Peyer's patch (tissue), 4 donors: ENCODE results near the gene YTHDF1.

Experiments
- POLR2A ChIP-seq, 2 donors: fragments of 450-650 bp; IDR thresholded peaks; one replicate each; pipeline ENCODE4 v1.5.1; 2017; ENCODE audit warnings: antibody characterized with exemption in 2 of 2, mild to moderate bottlenecking in 2 of 2, moderate library complexity in 2 of 2
- TF ChIP-seq, protein P1 (sequence below), 6 experiments: fragments of 450-650 bp in 4 of 6; fragments of 200-600 bp in 2 of 6; sonication (generic) in 1 of 6; IDR thresholded peaks; one replicate each; pipeline ENCODE4 v1.5.1; 2017 to 2019; ENCODE audit warnings: antibody characterized with exemption in 6 of 6, mild to moderate bottlenecking in 3 of 6, moderate library complexity in 1 of 6

DNA sequence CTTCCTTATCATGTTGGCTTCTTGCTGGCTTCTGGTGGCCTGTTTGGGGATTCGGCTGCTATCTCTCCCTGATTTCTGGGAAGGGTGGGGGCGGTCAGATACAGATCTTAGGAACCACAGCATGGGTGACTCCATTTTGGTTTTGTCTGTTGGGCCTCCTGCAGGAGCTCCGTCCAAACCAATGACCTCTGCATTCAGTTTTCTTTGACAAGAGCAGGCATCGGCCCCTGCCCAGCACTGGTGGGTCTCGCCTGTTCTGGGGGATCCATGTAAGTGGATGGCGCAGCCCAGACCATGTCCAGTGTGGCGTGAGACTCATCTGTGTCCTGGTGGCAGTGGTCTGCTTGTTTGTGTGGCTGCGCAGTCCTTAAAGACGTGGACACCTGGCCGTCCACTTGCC is 48.1 kb upstream of the YTHDF1 start:
- TF ChIP-seq, protein P1, sequence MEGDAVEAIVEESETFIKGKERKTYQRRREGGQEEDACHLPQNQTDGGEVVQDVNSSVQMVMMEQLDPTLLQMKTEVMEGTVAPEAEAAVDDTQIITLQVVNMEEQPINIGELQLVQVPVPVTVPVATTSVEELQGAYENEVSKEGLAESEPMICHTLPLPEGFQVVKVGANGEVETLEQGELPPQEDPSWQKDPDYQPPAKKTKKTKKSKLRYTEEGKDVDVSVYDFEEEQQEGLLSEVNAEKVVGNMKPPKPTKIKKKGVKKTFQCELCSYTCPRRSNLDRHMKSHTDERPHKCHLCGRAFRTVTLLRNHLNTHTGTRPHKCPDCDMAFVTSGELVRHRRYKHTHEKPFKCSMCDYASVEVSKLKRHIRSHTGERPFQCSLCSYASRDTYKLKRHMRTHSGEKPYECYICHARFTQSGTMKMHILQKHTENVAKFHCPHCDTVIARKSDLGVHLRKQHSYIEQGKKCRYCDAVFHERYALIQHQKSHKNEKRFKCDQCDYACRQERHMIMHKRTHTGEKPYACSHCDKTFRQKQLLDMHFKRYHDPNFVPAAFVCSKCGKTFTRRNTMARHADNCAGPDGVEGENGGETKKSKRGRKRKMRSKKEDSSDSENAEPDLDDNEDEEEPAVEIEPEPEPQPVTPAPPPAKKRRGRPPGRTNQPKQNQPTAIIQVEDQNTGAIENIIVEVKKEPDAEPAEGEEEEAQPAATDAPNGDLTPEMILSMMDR (IDR thresholded peaks at IDR 0.05) = no peak
- no peak for TF ChIP-seq POLR2A (IDR thresholded peaks at IDR 0.05)
